Adrenal gland (tissue), 12 donors: ENCODE measurements around the gene TIFAB. TPM values are rescaled to one million over a fixed set of nuclear protein-coding genes. Genes with fewer than 3 reads are reported as not detected.

ENCODE experiments used
- DNase-seq, 7 donors: peaks; one replicate each; pipeline ENCODE4 v3.0.0-alpha.2; 2019 to 2020
- H3K27ac ChIP-seq, 5 donors: fragments of 200-600 bp; sonication (generic) in 4 of 5; 1 replicate in 3 of 5; 2 replicates in 2 of 5; pipeline versions ENCODE4 v1.5.1 to v1.8.0; 2016 to 2020; ENCODE audit warnings: mild to moderate bottlenecking in 1 of 5
- H3K27me3 ChIP-seq: fragments of 200-600 bp; 2 replicates; pipeline ENCODE4 v1.8.0; 2021
- H3K36me3 ChIP-seq, 2 donors: fragments of 200-600 bp; replicated peaks in 1 of 2; 1 replicate in 1 of 2; 2 replicates in 1 of 2; pipeline versions ENCODE4 v1.5.1 to v1.8.0; 2018 to 2022
- H3K4me1 ChIP-seq, 2 donors: fragments of 200-600 bp; replicated peaks in 1 of 2; 1 replicate in 1 of 2; 2 replicates in 1 of 2; pipeline versions ENCODE4 v1.5.1 to v1.8.0; 2018 to 2021
- H3K4me3 ChIP-seq, 4 donors: fragments of 200-600 bp; sonication (generic) in 3 of 4; one replicate each; pipeline ENCODE4 v1.5.1; 2016 to 2018
- H3K9me3 ChIP-seq, 3 donors: fragments of 200-600 bp; sonication (generic) in 1 of 3; replicated peaks in 1 of 3; 1 replicate in 2 of 3; 2 replicates in 1 of 3; pipeline versions ENCODE4 v1.5.1 to v1.8.0; 2016 to 2021
- POLR2A ChIP-seq, 2 donors: fragments of 450-650 bp; IDR thresholded peaks; one replicate each; pipeline ENCODE4 v1.6.1; 2017; ENCODE audit warnings: antibody characterized with exemption in 2 of 2, mild to moderate bottlenecking in 2 of 2, moderate library complexity in 1 of 2
- WGBS, 4 donors: extraction: QIAGEN DNeasy Blood & Tissue Kit in 2 of 4; methylation state at CpG; one replicate each; pipeline versions ENCODE4 v1.1.5 to v1.1.7; 2013 to 2017; 5-methylcytosine and 5-hydroxymethylcytosine counted together
- intact Hi-C, 2 donors: fragments of 100-400 bp; cut with DNase I; formaldehyde crosslinking; loops; one replicate each; pipeline versions ENCODE4 v1.14.1 to v1.15.0; 2022 to 2023
- polyA plus RNA-seq, 3 donors: library from polyadenylated mRNA; stranded (reverse); fragments of 200-250 nt in 2 of 3; fragments of 350-450 nt in 1 of 3; fragmentation: Illumina TruSeq in 1 of 3; extraction: RNeasy Lipid Tissue Mini Kit (QIAGEN cat#74804) in 1 of 3; gene quantifications; one replicate each; pipeline ENCODE4 v1.2.3, GENCODE V29; 2013 to 2014
- total RNA-seq, 9 donors: library from RNA; depleted of rRNA in 4 of 9; stranded (reverse); fragments of >200 nt in 4 of 9; fragments of 120-200 nt in 1 of 9; fragmentation: NEBNext Ultra II Directional in 1 of 9; extraction: Animal tissue kit (Norgen Biotek cat#: 25700) in 1 of 9; gene quantifications; one replicate each; pipeline versions ENCODE4 v1.1.0 to v1.2.4, GENCODE V29; 2013 to 2023
- TF ChIP-seq, protein P1 (sequence below), 6 experiments: fragments of 450-650 bp in 4 of 6; fragments of 200-600 bp in 2 of 6; sonication (generic) in 1 of 6; IDR thresholded peaks; 1 replicate in 5 of 6; 2 replicates in 1 of 6; pipeline versions ENCODE4 v1.5.1 to v1.8.0; 2016 to 2021; ENCODE audit warnings: antibody characterized with exemption in 6 of 6, mild to moderate bottlenecking in 2 of 6, moderate library complexity in 1 of 6
- donor health status: healthy with polysubstance abuse.
- donor health status: Bipolar disorder and iron deficiency.
- donor health status: DM: yes; HTN: yes; CAD: no.
- donor health status: DM: no; HTN: no; CAD: no.
- donor health status: DM: no; HTN: no; CAD: no.
- donor health status: DM: yes; HTN: yes; CAD: no.

The TIFAB gene
- total and polyA plus RNA-seq, 12 donors = 0.06 to 0.08 TPM; not detected in 10

DNA sequence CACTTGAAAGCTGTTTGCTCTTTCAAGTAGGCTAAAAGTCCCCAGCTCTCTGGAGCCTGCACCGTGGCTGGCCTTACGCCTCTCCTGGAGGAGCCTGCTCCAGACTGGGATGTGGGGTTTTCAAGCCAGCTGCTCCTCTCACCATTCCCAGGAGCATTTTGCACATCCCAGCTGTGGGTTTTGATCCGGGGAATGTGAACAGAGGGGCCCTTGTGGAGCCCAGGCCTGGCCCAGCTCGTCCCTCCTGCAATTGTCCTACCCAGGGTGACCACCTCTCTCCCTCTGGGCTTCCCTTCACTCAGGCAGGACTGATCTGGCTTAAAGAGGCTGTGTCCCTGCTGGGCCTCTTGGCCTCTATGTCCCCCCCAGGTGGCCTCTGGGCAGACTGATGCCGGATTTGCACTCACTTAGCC lies 32.5 kb upstream of the TIFAB start:
- Histone ChIP-seq H3K4me3 (no peak overlapping the region), H3K27me3 (peaks cover 11% of the 10 kb centered on the region), H3K4me1 (peaks cover 0 to 10% of the 10 kb centered on the region in 2 donors), H3K36me3 (no peaks in the 10 kb centered on the region), H3K9me3 (no peaks in the 10 kb centered on the region), H3K27ac (no peak overlapping the region)
- intact Hi-C loops = no loop called here
- no peak for DNase-seq
- WGBS, 4 donors = 80 to 83% (median 81%) methylated on average over 4 to 5 of the region's 5 CpGs
- TF ChIP-seq, protein P1, sequence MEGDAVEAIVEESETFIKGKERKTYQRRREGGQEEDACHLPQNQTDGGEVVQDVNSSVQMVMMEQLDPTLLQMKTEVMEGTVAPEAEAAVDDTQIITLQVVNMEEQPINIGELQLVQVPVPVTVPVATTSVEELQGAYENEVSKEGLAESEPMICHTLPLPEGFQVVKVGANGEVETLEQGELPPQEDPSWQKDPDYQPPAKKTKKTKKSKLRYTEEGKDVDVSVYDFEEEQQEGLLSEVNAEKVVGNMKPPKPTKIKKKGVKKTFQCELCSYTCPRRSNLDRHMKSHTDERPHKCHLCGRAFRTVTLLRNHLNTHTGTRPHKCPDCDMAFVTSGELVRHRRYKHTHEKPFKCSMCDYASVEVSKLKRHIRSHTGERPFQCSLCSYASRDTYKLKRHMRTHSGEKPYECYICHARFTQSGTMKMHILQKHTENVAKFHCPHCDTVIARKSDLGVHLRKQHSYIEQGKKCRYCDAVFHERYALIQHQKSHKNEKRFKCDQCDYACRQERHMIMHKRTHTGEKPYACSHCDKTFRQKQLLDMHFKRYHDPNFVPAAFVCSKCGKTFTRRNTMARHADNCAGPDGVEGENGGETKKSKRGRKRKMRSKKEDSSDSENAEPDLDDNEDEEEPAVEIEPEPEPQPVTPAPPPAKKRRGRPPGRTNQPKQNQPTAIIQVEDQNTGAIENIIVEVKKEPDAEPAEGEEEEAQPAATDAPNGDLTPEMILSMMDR (IDR thresholded peaks at IDR 0.05) = no peak
- no peak for TF ChIP-seq POLR2A (IDR thresholded peaks at IDR 0.05)

DNA sequence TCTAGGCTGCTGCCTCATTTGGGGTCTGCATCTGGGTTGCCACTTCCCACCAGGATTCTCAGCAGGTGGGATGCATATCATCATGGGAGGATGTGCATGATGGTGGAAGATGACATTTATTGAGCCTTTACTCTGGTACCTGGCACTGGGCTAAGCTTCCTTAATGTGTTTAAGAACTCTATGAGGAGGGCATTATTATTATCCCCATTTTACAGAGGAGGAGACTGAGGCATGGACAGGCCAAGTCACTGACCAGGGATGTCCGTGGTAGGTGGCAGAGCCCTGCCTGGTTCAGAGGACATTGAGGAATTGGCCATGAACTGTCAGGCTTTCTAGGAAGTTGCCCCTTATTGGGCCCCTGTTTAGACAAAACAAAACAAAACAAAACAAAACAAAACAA lies 31.1 kb upstream of the TIFAB start:
- DNase-seq = no peak
- intact Hi-C loops = no loop called here
- Histone ChIP-seq H3K36me3 (no peaks in the 10 kb centered on the region), H3K4me1 (no peaks in the 10 kb centered on the region), H3K9me3 (no peaks in the 10 kb centered on the region), H3K27me3 (no peaks in the 10 kb centered on the region), H3K27ac (no peak overlapping the region), H3K4me3 (no peak overlapping the region)
- no peak for TF ChIP-seq POLR2A (IDR thresholded peaks at IDR 0.05)
- TF ChIP-seq, protein P1 (IDR thresholded peaks at IDR 0.05) = no peak
- 89 to 96% (median 92%) methylated on average over 1 of the region's 1 CpG for WGBS, 4 donors

DNA sequence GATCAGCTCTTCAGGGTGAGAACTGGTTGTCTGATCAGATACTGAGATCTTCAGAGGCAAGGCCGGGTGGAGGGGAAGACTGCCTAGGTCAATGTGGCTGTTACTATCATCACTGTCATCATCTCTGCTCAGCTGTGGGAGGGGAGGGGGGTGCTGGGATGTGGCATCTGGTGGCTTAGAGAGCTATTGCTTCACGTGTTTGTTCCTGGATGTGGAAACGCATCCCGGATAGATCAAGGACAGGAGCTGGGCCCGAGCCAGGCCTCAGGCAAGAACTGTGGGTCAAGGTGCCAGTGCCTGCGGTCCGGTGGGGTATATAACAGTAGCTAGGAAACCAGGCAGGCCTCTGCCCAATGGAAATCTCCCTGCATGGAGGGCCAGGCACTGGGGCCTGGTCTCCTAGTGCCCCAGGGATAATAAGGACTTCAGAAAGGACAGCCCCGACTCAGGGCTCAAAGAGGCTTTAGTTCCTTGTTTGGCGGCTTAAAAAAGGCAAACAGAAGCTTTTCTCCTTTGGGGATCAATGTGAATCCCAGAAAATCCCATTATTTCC lies 30.3 kb upstream of the TIFAB start:
- H3K36me3 ChIP-seq = no peaks in the 10 kb centered on the region
- no peak overlapping the region for H3K27ac ChIP-seq
- TF ChIP-seq, protein P1 (IDR thresholded peaks at IDR 0.05) = no peak
- TF ChIP-seq POLR2A (IDR thresholded peaks at IDR 0.05) = no peak
- no peak overlapping the region for H3K4me3 ChIP-seq
- no peaks in the 10 kb centered on the region for H3K9me3 ChIP-seq
- peak in 6 of 7 donors; percentile 61 to 88 (median 68) for DNase-seq
- WGBS, 4 donors = 45 to 56% (median 52%) methylated on average over 9 of the region's 9 CpGs
- intact Hi-C loops = no loop called here
- H3K4me1 ChIP-seq = no peaks in the 10 kb centered on the region
- peaks cover 7% of the 10 kb centered on the region for H3K27me3 ChIP-seq

DNA sequence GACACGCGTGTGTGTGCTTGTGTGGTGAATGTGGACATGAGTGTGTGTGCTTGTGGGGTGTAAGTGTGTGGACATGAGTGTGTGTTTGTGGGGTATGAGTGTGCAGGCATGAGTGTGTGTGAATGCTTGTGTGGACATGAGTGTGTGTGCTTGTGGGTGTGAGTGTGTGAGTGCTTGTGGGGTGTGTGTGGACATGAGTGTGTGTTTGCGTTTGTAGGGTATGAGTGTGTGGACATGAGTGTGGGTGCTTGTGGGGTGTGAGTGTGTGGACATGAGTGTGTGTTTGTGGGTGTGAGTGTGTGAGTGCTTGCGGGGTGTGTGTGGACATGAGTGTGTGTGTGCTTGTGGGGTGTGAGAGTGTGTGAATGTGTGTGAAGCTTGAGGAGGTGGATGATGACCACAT lies 29.8 kb upstream of the TIFAB start:
- no peak for DNase-seq
- Histone ChIP-seq H3K4me1 (no peaks in the 10 kb centered on the region), H3K4me3 (no peak overlapping the region), H3K36me3 (no peaks in the 10 kb centered on the region), H3K27ac (no peak overlapping the region), H3K27me3 (peaks cover 7% of the 10 kb centered on the region), H3K9me3 (no peaks in the 10 kb centered on the region)
- intact Hi-C loops = no loop called here
- TF ChIP-seq POLR2A (IDR thresholded peaks at IDR 0.05) = no peak
- TF ChIP-seq, protein P1 (IDR thresholded peaks at IDR 0.05) = no peak
- WGBS, 4 donors = 90 to 95% (median 93%) methylated on average over 4 of the region's 4 CpGs
